ENCODE measurements around the gene MYO1E.

The MYO1E gene

GRCh38 chr15:59385171-59385570 is 12.5 kb upstream of the MYO1E start:
- DNase-seq = no peak

GRCh38 chr15:59384507-59384906 is 11.8 kb upstream of the MYO1E start:
- no peak for DNase-seq

GRCh38 chr15:59380902-59381610 is 8.4 kb upstream of the MYO1E start:
- DNase-seq = no peak

- DNase-seq = no peak
Observed at GRCh38 chr15:59379531-59379930, 6.9 kb upstream of the MYO1E start.

GRCh38 chr15:59378855-59379254 is 6.2 kb upstream of the MYO1E start:
- no peak for DNase-seq

- DNase-seq = no peak
Observed at GRCh38 chr15:59377924-59378323, 5.3 kb upstream of the MYO1E start.

- DNase-seq = no peak
Observed at GRCh38 chr15:59376733-59377132, 4.1 kb upstream of the MYO1E start.

- no peak for DNase-seq
Observed at GRCh38 chr15:59373215-59373614, 544 bp upstream of the MYO1E start.

- DNase-seq = no peak
Observed at GRCh38 chr15:59371458-59372351, 966 bp downstream of the MYO1E start.

GRCh38 chr15:59369597-59369996 is 3.1 kb downstream of the MYO1E start:
- no peak for DNase-seq

GRCh38 chr15:59367022-59367451 is 5.6 kb downstream of the MYO1E start:
- no peak for DNase-seq

GRCh38 chr15:59366333-59367021 is 6.2 kb downstream of the MYO1E start:
- no peak for DNase-seq

GRCh38 chr15:59364248-59364647 is 8.4 kb downstream of the MYO1E start:
- DNase-seq = no peak

GRCh38 chr15:59362331-59362730 is 10.3 kb downstream of the MYO1E start:
- DNase-seq = no peak

- no peak for DNase-seq
Observed at GRCh38 chr15:59360896-59361295, 11.8 kb downstream of the MYO1E start.

GRCh38 chr15:59360305-59360704 is 12.4 kb downstream of the MYO1E start:
- no peak for DNase-seq

- DNase-seq = no peak
Observed at GRCh38 chr15:59355730-59356129, 16.9 kb downstream of the MYO1E start.

- no peak for DNase-seq
Observed at GRCh38 chr15:59354417-59355031, 18.1 kb downstream of the MYO1E start.

- no peak for DNase-seq
Observed at GRCh38 chr15:59353994-59354416, 18.7 kb downstream of the MYO1E start.

- DNase-seq = no peak
Observed at GRCh38 chr15:59352683-59353082, 20.0 kb downstream of the MYO1E start.

- DNase-seq = no peak
Observed at GRCh38 chr15:59352189-59352588, 20.5 kb downstream of the MYO1E start.

GRCh38 chr15:59350421-59350732 is 22.3 kb downstream of the MYO1E start:
- DNase-seq = no peak
